Activated T-helper 2 cell treated with anti-CD3 and anti-CD28 coated beads, Interferon-gamma antibody, Interleukin-2, Interleukin-4, amounts not matched to agents 10 μg/mL and 5 μg/mL and 100 μg/mL, durations not matched to agents 14 hours and 24 hours and 36 hours (primary cell): Measurements from ENCODE around the gene IGSF21. TPM values are rescaled to one million over a fixed set of nuclear protein-coding genes. Genes with fewer than 3 reads are reported as not detected.

ENCODE experiments used
- DNase-seq: peaks from one replicate; pipeline ENCODE4 v3.0.0; 2021; ENCODE audit warnings: low spot score
- H3K27ac Mint-ChIP-seq: one replicate; pipeline ENCODE4 v1.8.0; 2021; ENCODE audit warnings: mixed read lengths
- H3K27me3 Mint-ChIP-seq: one replicate; pipeline ENCODE4 v1.8.0; 2021; ENCODE audit warnings: low read depth, mixed read lengths
- H3K36me3 Mint-ChIP-seq: one replicate; pipeline ENCODE4 v1.8.0; 2021; ENCODE audit warnings: low read depth, mixed read lengths
- H3K4me1 Mint-ChIP-seq: one replicate; pipeline ENCODE4 v1.8.0; 2021; ENCODE audit warnings: low read depth, mixed read lengths
- H3K4me3 Mint-ChIP-seq: one replicate; pipeline ENCODE4 v1.8.0; 2021; ENCODE audit warnings: low read depth, mild to moderate bottlenecking, moderate library complexity, mixed read lengths
- H3K9me3 Mint-ChIP-seq: one replicate; pipeline ENCODE4 v1.8.0; 2021; ENCODE audit warnings: mixed read lengths
- intact Hi-C: fragments of 100-400 bp; cut with micrococcal nuclease; formaldehyde crosslinking; loops from one replicate; pipeline ENCODE4 v1.15.1; 2023
- total RNA-seq: library from RNA; stranded (reverse); gene quantifications from 2 replicates; pipeline ENCODE4 v1.2.3, GENCODE V29; 2022

The IGSF21 gene
- total RNA-seq, 1 donor from 2014 or later, result not detected

- no peaks in the 10 kb centered on the region for H3K27me3 Mint-ChIP-seq
- DNase-seq, result no peak
- intact Hi-C loops, result no loop called here
- H3K27ac Mint-ChIP-seq, result no peak overlapping the region
- H3K36me3 Mint-ChIP-seq, result no peaks in the 10 kb centered on the region
- no peaks in the 10 kb centered on the region for H3K9me3 Mint-ChIP-seq
- no peak overlapping the region for H3K4me3 Mint-ChIP-seq
- H3K4me1 Mint-ChIP-seq, result no peaks in the 10 kb centered on the region
Measured at GRCh38 chr1:18243503-18244175, 136.0 kb downstream of the IGSF21 start.

GRCh38 chr1:18244762-18245161 is 137.2 kb downstream of the IGSF21 start:
- no peak overlapping the region for H3K27ac Mint-ChIP-seq

GRCh38 chr1:18245647-18246046 is 138.0 kb downstream of the IGSF21 start:
- Mint-ChIP-seq H3K27me3 (no peaks in the 10 kb centered on the region), H3K27ac (no peak overlapping the region), H3K9me3 (no peaks in the 10 kb centered on the region), H3K4me3 (no peak overlapping the region), H3K4me1 (no peaks in the 10 kb centered on the region), H3K36me3 (no peaks in the 10 kb centered on the region)
- intact Hi-C loops, result no loop called here
- no peak for DNase-seq

More at GRCh38 chr1:18244762-18245161, 137.2 kb downstream of the IGSF21 start:
- no peaks in the 10 kb centered on the region for H3K27me3 Mint-ChIP-seq
- intact Hi-C loops, result no loop called here
- H3K4me3 Mint-ChIP-seq, result no peak overlapping the region
- no peaks in the 10 kb centered on the region for H3K9me3 Mint-ChIP-seq
- no peaks in the 10 kb centered on the region for H3K4me1 Mint-ChIP-seq
- H3K36me3 Mint-ChIP-seq, result no peaks in the 10 kb centered on the region
- DNase-seq, result no peak

- Mint-ChIP-seq H3K27ac (no peak overlapping the region), H3K36me3 (no peaks in the 10 kb centered on the region), H3K4me3 (no peak overlapping the region), H3K27me3 (no peaks in the 10 kb centered on the region), H3K4me1 (no peaks in the 10 kb centered on the region), H3K9me3 (no peaks in the 10 kb centered on the region)
- no peak for DNase-seq
- intact Hi-C loops, result no loop called here
Measured at GRCh38 chr1:18246543-18246942, 138.9 kb downstream of the IGSF21 start.

GRCh38 chr1:18247151-18247550 is 139.6 kb downstream of the IGSF21 start:
- intact Hi-C loops, result no loop called here
- Mint-ChIP-seq H3K36me3 (no peaks in the 10 kb centered on the region), H3K9me3 (no peaks in the 10 kb centered on the region), H3K4me1 (no peaks in the 10 kb centered on the region), H3K27me3 (no peaks in the 10 kb centered on the region), H3K27ac (no peak overlapping the region), H3K4me3 (no peak overlapping the region)
- no peak for DNase-seq

- no peaks in the 10 kb centered on the region for H3K27me3 Mint-ChIP-seq
- intact Hi-C loops, result no loop called here
- H3K4me1 Mint-ChIP-seq, result no peaks in the 10 kb centered on the region
- H3K27ac Mint-ChIP-seq, result no peak overlapping the region
- no peak for DNase-seq
- H3K4me3 Mint-ChIP-seq, result no peak overlapping the region
- no peaks in the 10 kb centered on the region for H3K9me3 Mint-ChIP-seq
- no peaks in the 10 kb centered on the region for H3K36me3 Mint-ChIP-seq
Measured at GRCh38 chr1:18249631-18250030, 142.0 kb downstream of the IGSF21 start.

- no peaks in the 10 kb centered on the region for H3K9me3 Mint-ChIP-seq
- no peak overlapping the region for H3K4me3 Mint-ChIP-seq
- DNase-seq, result no peak
- H3K36me3 Mint-ChIP-seq, result no peaks in the 10 kb centered on the region
- H3K27ac Mint-ChIP-seq, result no peak overlapping the region
- no peaks in the 10 kb centered on the region for H3K4me1 Mint-ChIP-seq
- intact Hi-C loops, result no loop called here
- no peaks in the 10 kb centered on the region for H3K27me3 Mint-ChIP-seq
Measured at GRCh38 chr1:18253093-18253492, 145.5 kb downstream of the IGSF21 start.

- intact Hi-C loops, result no loop called here
- Mint-ChIP-seq H3K4me3 (no peak overlapping the region), H3K36me3 (no peaks in the 10 kb centered on the region), H3K27ac (no peak overlapping the region), H3K9me3 (no peaks in the 10 kb centered on the region), H3K27me3 (no peaks in the 10 kb centered on the region), H3K4me1 (no peaks in the 10 kb centered on the region)
- peak; percentile 11 for DNase-seq
Measured at GRCh38 chr1:18256282-18257235, 149.0 kb downstream of the IGSF21 start.

GRCh38 chr1:18257778-18258177 is 150.2 kb downstream of the IGSF21 start:
- H3K36me3 Mint-ChIP-seq, result no peaks in the 10 kb centered on the region
- H3K4me3 Mint-ChIP-seq, result no peak overlapping the region
- H3K27me3 Mint-ChIP-seq, result no peaks in the 10 kb centered on the region
- no peak overlapping the region for H3K27ac Mint-ChIP-seq
- H3K4me1 Mint-ChIP-seq, result no peaks in the 10 kb centered on the region
- H3K9me3 Mint-ChIP-seq, result no peaks in the 10 kb centered on the region
- intact Hi-C loops, result no loop called here
- no peak for DNase-seq

- Mint-ChIP-seq H3K36me3 (no peaks in the 10 kb centered on the region), H3K9me3 (no peaks in the 10 kb centered on the region), H3K27ac (no peak overlapping the region), H3K27me3 (no peaks in the 10 kb centered on the region), H3K4me3 (no peak overlapping the region), H3K4me1 (no peaks in the 10 kb centered on the region)
- intact Hi-C loops, result no loop called here
- DNase-seq, result no peak
Measured at GRCh38 chr1:18261891-18262290, 154.3 kb downstream of the IGSF21 start.

- no peak for DNase-seq
- Mint-ChIP-seq H3K9me3 (no peaks in the 10 kb centered on the region), H3K27ac (no peak overlapping the region), H3K4me1 (no peaks in the 10 kb centered on the region), H3K4me3 (no peak overlapping the region), H3K27me3 (no peaks in the 10 kb centered on the region), H3K36me3 (no peaks in the 10 kb centered on the region)
- intact Hi-C loops, result no loop called here
Measured at GRCh38 chr1:18262726-18263125, 155.1 kb downstream of the IGSF21 start.

- Mint-ChIP-seq H3K9me3 (no peaks in the 10 kb centered on the region), H3K27me3 (no peaks in the 10 kb centered on the region), H3K4me1 (no peaks in the 10 kb centered on the region), H3K4me3 (no peak overlapping the region), H3K36me3 (no peaks in the 10 kb centered on the region), H3K27ac (no peak overlapping the region)
- intact Hi-C loops, result no loop called here
- no peak for DNase-seq
Measured at GRCh38 chr1:18263547-18264120, 156.0 kb downstream of the IGSF21 start.
